ENCODE results near the gene DNAJB8.

Gene DNAJB8

GRCh38 chr3:128430731-128431130 is 36.0 kb downstream of the DNAJB8 start:
- 66% methylated on average over 8 of the region's 8 CpGs for WGBS
- Histone ChIP-seq H3K79me1 (replicated peaks; ENCODE audit: low read length, poor library complexity, severe bottlenecking) (no peaks in the 10 kb centered on the region), H2BK15ac (ENCODE audit: low read depth, poor library complexity, severe bottlenecking) (no peak overlapping the region), H3K9me3 (ENCODE audit: control insufficient read depth, low read length) (no peaks in the 10 kb centered on the region), H3K4me3 (ENCODE audit: insufficient read depth in 1 of 2, low read depth in 1 of 2, low read length in 2 of 2) (no peak overlapping the region), H3K4me1 (ENCODE audit: control insufficient read depth, insufficient read depth, low read depth, low read length) (peaks cover 21% of the 10 kb centered on the region), H4K8ac (ENCODE audit: low read length) (no peak overlapping the region), H3K4ac (ENCODE audit: low read depth in 1 of 2, low read length in 2 of 2) (no peak overlapping the region), H3K36me3 (ENCODE audit: control insufficient read depth in 1 of 2, insufficient read depth in 2 of 2, low read depth in 1 of 2, low read length in 2 of 2) (no peaks in the 10 kb centered on the region), H4K91ac (ENCODE audit: low read length) (no peak overlapping the region), H3K14ac (ENCODE audit: low read length in 2 of 2) (no peak overlapping the region), H2AK5ac (ENCODE audit: low read length, severe bottlenecking) (no peak overlapping the region), H2AFZ (ENCODE audit: low read depth, low read length) (no peak overlapping the region), H3K27ac (ENCODE audit: low read length, poor library complexity, severe bottlenecking) (no peak overlapping the region), H3K23ac (ENCODE audit: low read length in 2 of 2) (no peak overlapping the region), H3K18ac (ENCODE audit: low read depth in 1 of 2, low read length in 2 of 2) (no peak overlapping the region), H3K9ac (ENCODE audit: low read length) (no peak overlapping the region), H2BK120ac (ENCODE audit: low read depth, low read length) (no peak overlapping the region), H2BK5ac (ENCODE audit: low read depth, low read length, poor library complexity, severe bottlenecking) (no peak overlapping the region), H2BK12ac (ENCODE audit: low read length in 2 of 2) (no peak overlapping the region), H3K27me3 (ENCODE audit: control insufficient read depth in 1 of 2, insufficient read depth in 1 of 2, low read length in 2 of 2) (peaks cover 86 to 90% of the 10 kb centered on the region in 2 experiments), H3K4me2 (ENCODE audit: low read length, poor library complexity, severe bottlenecking) (no peak overlapping the region)
- DNase-seq = no peak

GRCh38 chr3:128430301-128430700 is 36.4 kb downstream of the DNAJB8 start:
- Histone ChIP-seq H3K18ac (ENCODE audit: low read depth in 1 of 2, low read length in 2 of 2) (no peak overlapping the region), H3K9ac (ENCODE audit: low read length) (no peak overlapping the region), H3K4me3 (ENCODE audit: insufficient read depth in 1 of 2, low read depth in 1 of 2, low read length in 2 of 2) (no peak overlapping the region), H2AFZ (ENCODE audit: low read depth, low read length) (no peak overlapping the region), H2BK120ac (ENCODE audit: low read depth, low read length) (no peak overlapping the region), H3K27me3 (ENCODE audit: control insufficient read depth in 1 of 2, insufficient read depth in 1 of 2, low read length in 2 of 2) (peaks cover 84 to 90% of the 10 kb centered on the region in 2 experiments), H3K4me2 (ENCODE audit: low read length, poor library complexity, severe bottlenecking) (no peak overlapping the region), H3K36me3 (ENCODE audit: control insufficient read depth in 1 of 2, insufficient read depth in 2 of 2, low read depth in 1 of 2, low read length in 2 of 2) (no peaks in the 10 kb centered on the region), H2BK15ac (ENCODE audit: low read depth, poor library complexity, severe bottlenecking) (no peak overlapping the region), H4K8ac (ENCODE audit: low read length) (no peak overlapping the region), H3K23ac (ENCODE audit: low read length in 2 of 2) (no peak overlapping the region), H3K9me3 (ENCODE audit: control insufficient read depth, low read length) (no peaks in the 10 kb centered on the region), H3K4ac (ENCODE audit: low read depth in 1 of 2, low read length in 2 of 2) (no peak overlapping the region), H3K79me1 (replicated peaks; ENCODE audit: low read length, poor library complexity, severe bottlenecking) (no peaks in the 10 kb centered on the region), H2BK5ac (ENCODE audit: low read depth, low read length, poor library complexity, severe bottlenecking) (no peak overlapping the region), H2AK5ac (ENCODE audit: low read length, severe bottlenecking) (no peak overlapping the region), H2BK12ac (ENCODE audit: low read length in 2 of 2) (no peak overlapping the region), H3K4me1 (ENCODE audit: control insufficient read depth, insufficient read depth, low read depth, low read length) (peaks cover 21% of the 10 kb centered on the region), H3K27ac (ENCODE audit: low read length, poor library complexity, severe bottlenecking) (no peak overlapping the region), H3K14ac (ENCODE audit: low read length in 2 of 2) (no peak overlapping the region), H4K91ac (ENCODE audit: low read length) (no peak overlapping the region)
- WGBS = 75% methylated on average over 10 of the region's 10 CpGs
- no peak for DNase-seq

DNA sequence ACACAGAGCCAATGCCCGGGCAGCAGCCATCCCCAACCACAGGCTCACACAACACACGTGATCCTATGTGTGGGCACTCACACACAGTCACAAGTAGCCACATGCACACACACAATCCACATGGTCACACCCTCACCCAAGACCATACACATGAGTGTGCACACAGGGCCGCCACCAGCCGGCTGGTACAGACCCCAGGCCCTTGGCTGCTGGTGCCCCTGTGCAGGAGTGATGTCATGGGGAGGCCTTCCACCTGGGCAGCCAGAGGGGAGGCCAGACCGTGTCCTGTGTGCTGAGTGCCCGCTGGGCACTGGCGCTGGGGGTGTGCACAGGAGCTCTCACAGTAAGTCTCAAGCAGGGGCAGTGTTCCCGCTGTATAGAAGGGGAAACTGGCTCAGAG is 36.9 kb downstream of the DNAJB8 start:
- no peak overlapping the region for H3K9ac ChIP-seq (ENCODE audit: low read length)
- DNase-seq = no peak

DNA sequence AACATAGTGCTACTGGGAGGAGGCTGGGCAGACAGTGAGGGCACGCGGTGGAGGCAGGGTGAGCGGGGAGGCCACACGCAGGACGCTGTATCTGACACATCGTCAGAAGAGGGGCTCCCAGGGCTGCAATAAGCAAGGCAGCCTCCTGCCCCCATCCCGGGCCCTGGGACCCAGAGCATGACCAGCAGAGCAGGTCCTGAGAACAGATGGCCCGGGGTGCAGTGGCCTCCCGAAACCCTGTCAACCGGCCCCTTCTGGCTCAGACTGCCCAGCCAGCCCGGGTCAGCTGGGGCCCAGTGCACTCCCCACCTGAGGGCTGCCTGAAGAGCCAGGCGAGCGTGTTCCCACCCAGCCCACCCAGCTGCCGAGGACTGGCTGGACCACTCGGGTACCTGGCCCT is 37.4 kb downstream of the DNAJB8 start:
- Histone ChIP-seq H2BK120ac (ENCODE audit: low read depth, low read length) (no peak overlapping the region), H3K18ac (ENCODE audit: low read depth in 1 of 2, low read length in 2 of 2) (no peak overlapping the region), H3K4me2 (ENCODE audit: low read length, poor library complexity, severe bottlenecking) (no peak overlapping the region), H4K8ac (ENCODE audit: low read length) (no peak overlapping the region), H3K9me3 (ENCODE audit: control insufficient read depth, low read length) (no peaks in the 10 kb centered on the region), H3K4ac (ENCODE audit: low read depth in 1 of 2, low read length in 2 of 2) (no peak overlapping the region), H3K27me3 (ENCODE audit: control insufficient read depth in 1 of 2, insufficient read depth in 1 of 2, low read length in 2 of 2) (peaks cover 78 to 90% of the 10 kb centered on the region in 2 experiments), H3K4me1 (ENCODE audit: control insufficient read depth, insufficient read depth, low read depth, low read length) (peaks cover 21% of the 10 kb centered on the region), H3K23ac (ENCODE audit: low read length in 2 of 2) (no peak overlapping the region), H2AK5ac (ENCODE audit: low read length, severe bottlenecking) (no peak overlapping the region), H3K36me3 (ENCODE audit: control insufficient read depth in 1 of 2, insufficient read depth in 2 of 2, low read depth in 1 of 2, low read length in 2 of 2) (no peaks in the 10 kb centered on the region), H3K27ac (ENCODE audit: low read length, poor library complexity, severe bottlenecking) (no peak overlapping the region), H4K91ac (ENCODE audit: low read length) (no peak overlapping the region), H2BK5ac (ENCODE audit: low read depth, low read length, poor library complexity, severe bottlenecking) (no peak overlapping the region), H3K4me3 (ENCODE audit: insufficient read depth in 1 of 2, low read depth in 1 of 2, low read length in 2 of 2) (no peak overlapping the region), H2AFZ (ENCODE audit: low read depth, low read length) (no peak overlapping the region), H3K14ac (ENCODE audit: low read length in 2 of 2) (no peak overlapping the region), H3K9ac (ENCODE audit: low read length) (no peak overlapping the region), H3K79me1 (replicated peaks; ENCODE audit: low read length, poor library complexity, severe bottlenecking) (no peaks in the 10 kb centered on the region), H2BK15ac (ENCODE audit: low read depth, poor library complexity, severe bottlenecking) (no peak overlapping the region), H2BK12ac (ENCODE audit: low read length in 2 of 2) (no peak overlapping the region)
- no peak for DNase-seq
- WGBS = 90% methylated on average over 11 of the region's 15 CpGs

More for the DNA sequence above, 36.9 kb downstream of the DNAJB8 start:
- Histone ChIP-seq H3K9me3 (ENCODE audit: control insufficient read depth, low read length) (no peaks in the 10 kb centered on the region), H3K4me3 (ENCODE audit: insufficient read depth in 1 of 2, low read depth in 1 of 2, low read length in 2 of 2) (no peak overlapping the region), H2BK15ac (ENCODE audit: low read depth, poor library complexity, severe bottlenecking) (no peak overlapping the region), H2AFZ (ENCODE audit: low read depth, low read length) (no peak overlapping the region), H2BK120ac (ENCODE audit: low read depth, low read length) (no peak overlapping the region), H3K23ac (ENCODE audit: low read length in 2 of 2) (no peak overlapping the region), H3K4me1 (ENCODE audit: control insufficient read depth, insufficient read depth, low read depth, low read length) (peaks cover 21% of the 10 kb centered on the region), H3K27me3 (ENCODE audit: control insufficient read depth in 1 of 2, insufficient read depth in 1 of 2, low read length in 2 of 2) (peaks cover 83 to 90% of the 10 kb centered on the region in 2 experiments), H3K4me2 (ENCODE audit: low read length, poor library complexity, severe bottlenecking) (no peak overlapping the region), H3K27ac (ENCODE audit: low read length, poor library complexity, severe bottlenecking) (no peak overlapping the region), H3K36me3 (ENCODE audit: control insufficient read depth in 1 of 2, insufficient read depth in 2 of 2, low read depth in 1 of 2, low read length in 2 of 2) (no peaks in the 10 kb centered on the region), H3K18ac (ENCODE audit: low read depth in 1 of 2, low read length in 2 of 2) (no peak overlapping the region), H3K79me1 (replicated peaks; ENCODE audit: low read length, poor library complexity, severe bottlenecking) (no peaks in the 10 kb centered on the region), H4K91ac (ENCODE audit: low read length) (no peak overlapping the region), H3K14ac (ENCODE audit: low read length in 2 of 2) (no peak overlapping the region), H2BK5ac (ENCODE audit: low read depth, low read length, poor library complexity, severe bottlenecking) (no peak overlapping the region), H4K8ac (ENCODE audit: low read length) (no peak overlapping the region), H2BK12ac (ENCODE audit: low read length in 2 of 2) (no peak overlapping the region), H3K4ac (ENCODE audit: low read depth in 1 of 2, low read length in 2 of 2) (no peak overlapping the region), H2AK5ac (ENCODE audit: low read length, severe bottlenecking) (no peak overlapping the region)
- WGBS = 87% methylated on average over 8 of the region's 8 CpGs
